MM.1S (cell line): ENCODE results near the gene MAGI2.

ENCODE experiments used
- EZH2phosphoT487 ChIP-seq: fragments of 300-600 bp; sonication (generic); IDR thresholded peaks from 2 replicates; pipeline ENCODE4 v1.6.1; 2018; ENCODE audit warnings: antibody characterized with exemption, low read length
- TF ChIP-seq, protein P1 (sequence below): fragments of 300-600 bp; sonication (generic); IDR thresholded peaks from 2 replicates; pipeline ENCODE4 v1.5.1; 2016; ENCODE audit warnings: antibody characterized with exemption, low read length, mixed read lengths

DNA sequence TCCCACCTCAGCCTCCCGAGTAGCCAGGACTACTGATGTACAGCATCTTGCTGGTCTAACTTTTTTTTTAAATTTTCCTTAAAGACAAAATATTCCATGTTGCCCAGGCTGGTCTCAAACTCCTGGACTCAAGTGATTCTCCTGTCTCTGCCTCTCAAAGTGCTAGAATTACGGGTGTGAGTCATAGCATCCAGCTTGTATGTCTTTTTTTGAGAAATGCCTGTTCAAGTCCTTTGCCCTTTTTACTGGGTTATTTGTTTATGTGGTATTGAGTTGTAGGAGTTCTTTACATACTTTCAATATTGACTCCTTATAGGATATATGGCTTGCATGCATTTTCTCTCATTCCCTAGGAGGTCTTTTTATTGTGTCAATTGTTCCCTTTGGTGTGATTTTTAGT lies 486.4 kb downstream of the MAGI2 start:
- TF ChIP-seq, protein P1, sequence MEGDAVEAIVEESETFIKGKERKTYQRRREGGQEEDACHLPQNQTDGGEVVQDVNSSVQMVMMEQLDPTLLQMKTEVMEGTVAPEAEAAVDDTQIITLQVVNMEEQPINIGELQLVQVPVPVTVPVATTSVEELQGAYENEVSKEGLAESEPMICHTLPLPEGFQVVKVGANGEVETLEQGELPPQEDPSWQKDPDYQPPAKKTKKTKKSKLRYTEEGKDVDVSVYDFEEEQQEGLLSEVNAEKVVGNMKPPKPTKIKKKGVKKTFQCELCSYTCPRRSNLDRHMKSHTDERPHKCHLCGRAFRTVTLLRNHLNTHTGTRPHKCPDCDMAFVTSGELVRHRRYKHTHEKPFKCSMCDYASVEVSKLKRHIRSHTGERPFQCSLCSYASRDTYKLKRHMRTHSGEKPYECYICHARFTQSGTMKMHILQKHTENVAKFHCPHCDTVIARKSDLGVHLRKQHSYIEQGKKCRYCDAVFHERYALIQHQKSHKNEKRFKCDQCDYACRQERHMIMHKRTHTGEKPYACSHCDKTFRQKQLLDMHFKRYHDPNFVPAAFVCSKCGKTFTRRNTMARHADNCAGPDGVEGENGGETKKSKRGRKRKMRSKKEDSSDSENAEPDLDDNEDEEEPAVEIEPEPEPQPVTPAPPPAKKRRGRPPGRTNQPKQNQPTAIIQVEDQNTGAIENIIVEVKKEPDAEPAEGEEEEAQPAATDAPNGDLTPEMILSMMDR = no peak
- no peak for TF ChIP-seq EZH2phosphoT487
